DOHH2 (cell line): ENCODE results near the gene SGMS2.

Source experiments
- EZH2phosphoT487 ChIP-seq: fragments of 200-600 bp; sonication (generic); IDR thresholded peaks from 2 replicates; pipeline ENCODE4 v1.6.1; 2017; ENCODE audit warnings: borderline replicate concordance, mild to moderate bottlenecking, antibody characterized with exemption, low read length, moderate library complexity, mixed read lengths
- TF ChIP-seq, protein P1 (sequence below): fragments of 200-600 bp; sonication (generic); IDR thresholded peaks from one replicate; pipeline ENCODE4 v1.5.1; 2014; ENCODE audit warnings: antibody characterized with exemption, mild to moderate bottlenecking, low read depth, low read length; ENCODE audit not compliant: poor library complexity, severe bottlenecking

DNA sequence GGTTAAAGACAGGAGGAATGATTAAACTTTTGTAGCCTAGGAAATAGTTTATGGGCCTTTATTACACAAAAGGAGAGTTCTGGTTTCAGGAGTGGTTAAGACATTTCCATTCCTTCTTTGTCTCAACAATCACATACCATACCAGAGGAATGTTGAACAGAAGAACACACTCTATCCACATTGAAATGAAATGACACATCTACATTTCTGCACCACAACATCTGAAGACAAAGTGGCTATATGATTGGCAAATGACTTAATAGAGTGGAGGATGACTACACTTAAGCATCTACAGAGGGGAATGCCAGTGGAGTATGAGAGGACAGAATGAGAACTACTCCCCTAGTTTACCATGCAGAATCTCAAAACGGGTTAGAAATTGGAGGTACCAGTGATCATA is 114.6 kb downstream of the SGMS2 start:
- TF ChIP-seq, protein P1, sequence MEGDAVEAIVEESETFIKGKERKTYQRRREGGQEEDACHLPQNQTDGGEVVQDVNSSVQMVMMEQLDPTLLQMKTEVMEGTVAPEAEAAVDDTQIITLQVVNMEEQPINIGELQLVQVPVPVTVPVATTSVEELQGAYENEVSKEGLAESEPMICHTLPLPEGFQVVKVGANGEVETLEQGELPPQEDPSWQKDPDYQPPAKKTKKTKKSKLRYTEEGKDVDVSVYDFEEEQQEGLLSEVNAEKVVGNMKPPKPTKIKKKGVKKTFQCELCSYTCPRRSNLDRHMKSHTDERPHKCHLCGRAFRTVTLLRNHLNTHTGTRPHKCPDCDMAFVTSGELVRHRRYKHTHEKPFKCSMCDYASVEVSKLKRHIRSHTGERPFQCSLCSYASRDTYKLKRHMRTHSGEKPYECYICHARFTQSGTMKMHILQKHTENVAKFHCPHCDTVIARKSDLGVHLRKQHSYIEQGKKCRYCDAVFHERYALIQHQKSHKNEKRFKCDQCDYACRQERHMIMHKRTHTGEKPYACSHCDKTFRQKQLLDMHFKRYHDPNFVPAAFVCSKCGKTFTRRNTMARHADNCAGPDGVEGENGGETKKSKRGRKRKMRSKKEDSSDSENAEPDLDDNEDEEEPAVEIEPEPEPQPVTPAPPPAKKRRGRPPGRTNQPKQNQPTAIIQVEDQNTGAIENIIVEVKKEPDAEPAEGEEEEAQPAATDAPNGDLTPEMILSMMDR = no peak
- TF ChIP-seq EZH2phosphoT487 = no peak
